ENCODE results near the gene PPP1R2.
"Not testable (repeated sequence)": the region's sequence is repeated elsewhere in the genome, so short reads cannot be mapped to it uniquely, and the experiment has no call there.

Gene PPP1R2

GRCh38 chr3:195540511-195540910, 2.6 kb downstream of the PPP1R2 start:
- DNase-seq (ENCODE audit: extremely low read depth in 1 of 2, low read depth in 1 of 2), result no peak

GRCh38 chr3:195540027-195540426, 3.1 kb downstream of the PPP1R2 start:
- no peak for DNase-seq (ENCODE audit: extremely low read depth in 1 of 2, low read depth in 1 of 2)

- no peak for DNase-seq (ENCODE audit: extremely low read depth in 1 of 2, low read depth in 1 of 2)
Measured at GRCh38 chr3:195539479-195539878, 3.6 kb downstream of the PPP1R2 start.

- DNase-seq (ENCODE audit: extremely low read depth in 1 of 2, low read depth in 1 of 2), result no peak
Measured at GRCh38 chr3:195537995-195538394, 5.1 kb downstream of the PPP1R2 start.

- no peak for DNase-seq (ENCODE audit: extremely low read depth in 1 of 2, low read depth in 1 of 2)
Measured at GRCh38 chr3:195535293-195535692, 7.8 kb downstream of the PPP1R2 start.

- DNase-seq (ENCODE audit: extremely low read depth in 1 of 2, low read depth in 1 of 2), result no peak
Measured at GRCh38 chr3:195532834-195533233, 10.3 kb downstream of the PPP1R2 start.

- DNase-seq (ENCODE audit: extremely low read depth in 1 of 2, low read depth in 1 of 2), result no peak
Measured at GRCh38 chr3:195532345-195532744, 10.8 kb downstream of the PPP1R2 start.

GRCh38 chr3:195531683-195532082, 11.4 kb downstream of the PPP1R2 start:
- DNase-seq (ENCODE audit: extremely low read depth in 1 of 2, low read depth in 1 of 2), result no peak

- DNase-seq (ENCODE audit: extremely low read depth in 1 of 2, low read depth in 1 of 2), result no peak
Measured at GRCh38 chr3:195526492-195526891, 16.6 kb downstream of the PPP1R2 start.

GRCh38 chr3:195524171-195524896, 18.8 kb downstream of the PPP1R2 start:
- no peak for DNase-seq (ENCODE audit: extremely low read depth in 1 of 2, low read depth in 1 of 2)

- no peak for DNase-seq (ENCODE audit: extremely low read depth in 1 of 2, low read depth in 1 of 2)
Measured at GRCh38 chr3:195522254-195523023, 20.7 kb downstream of the PPP1R2 start.

- DNase-seq (ENCODE audit: extremely low read depth in 1 of 2, low read depth in 1 of 2), result no peak
Measured at GRCh38 chr3:195517030-195517429, 26.1 kb downstream of the PPP1R2 start.

GRCh38 chr3:195514610-195515235, 28.4 kb downstream of the PPP1R2 start:
- DNase-seq (ENCODE audit: extremely low read depth in 1 of 2, low read depth in 1 of 2), result not testable (repeated sequence)

- no peak for DNase-seq (ENCODE audit: extremely low read depth in 1 of 2, low read depth in 1 of 2)
Measured at GRCh38 chr3:195512798-195513345, 30.3 kb downstream of the PPP1R2 start.

- DNase-seq (ENCODE audit: extremely low read depth in 1 of 2, low read depth in 1 of 2), result no peak
Measured at GRCh38 chr3:195511136-195511535, 32.0 kb downstream of the PPP1R2 start.

GRCh38 chr3:195508185-195508584, 34.9 kb downstream of the PPP1R2 start:
- DNase-seq (ENCODE audit: extremely low read depth in 1 of 2, low read depth in 1 of 2), result no peak

- DNase-seq (ENCODE audit: extremely low read depth in 1 of 2, low read depth in 1 of 2), result no peak
Measured at GRCh38 chr3:195475614-195476013, 67.5 kb downstream of the PPP1R2 start.

GRCh38 chr3:195475116-195475515, 68.0 kb downstream of the PPP1R2 start:
- not testable (repeated sequence) for DNase-seq (ENCODE audit: extremely low read depth in 1 of 2, low read depth in 1 of 2)

- DNase-seq (ENCODE audit: extremely low read depth in 1 of 2, low read depth in 1 of 2), result no peak
Measured at GRCh38 chr3:195468841-195469240, 74.3 kb downstream of the PPP1R2 start.

- no peak for DNase-seq (ENCODE audit: extremely low read depth in 1 of 2, low read depth in 1 of 2)
Measured at GRCh38 chr3:195468391-195468776, 74.7 kb downstream of the PPP1R2 start.

- no peak for DNase-seq (ENCODE audit: extremely low read depth in 1 of 2, low read depth in 1 of 2)
Measured at GRCh38 chr3:195467641-195468390, 75.3 kb downstream of the PPP1R2 start.

Measured in activated CD8-positive, alpha-beta memory T cell treated with anti-CD3 and anti-CD28 coated beads for 1 hour (primary cell).